Fibroblast of villous mesenchyme (primary cell): ENCODE measurements around the gene AKT2. TPM values are rescaled to one million over a fixed set of nuclear protein-coding genes. Genes with fewer than 3 reads are reported as not detected.

Experiments used
- DNase-seq: peaks from one replicate; pipeline ENCODE4 v3.0.0-alpha.2; 2010; ENCODE audit warnings: low read depth
- H3K4me3 ChIP-seq: 2 replicates; pipeline ENCODE4 v1.5.1; 2011; ENCODE audit warnings: low read depth, mild to moderate bottlenecking, low read length
- total RNA-seq: library from RNA; depleted of rRNA; stranded (reverse); fragments of >200 nt; gene quantifications from 2 replicates; pipeline ENCODE4 v1.2.3, GENCODE V29; 2012
- TF ChIP-seq, protein P1 (sequence below): IDR thresholded peaks from 2 replicates; pipeline ENCODE4 v1.5.1; 2012; ENCODE audit warnings: low read depth, mild to moderate bottlenecking, low read length; ENCODE audit not compliant: insufficient read depth

The AKT2 gene
- total RNA-seq, 1 donor: 142 TPM

GRCh38 chr19:40254714-40255418 is 30.3 kb downstream of the AKT2 start:
- no peak for DNase-seq
- H3K4me3 ChIP-seq: no peak overlapping the region
- TF ChIP-seq, protein P1, sequence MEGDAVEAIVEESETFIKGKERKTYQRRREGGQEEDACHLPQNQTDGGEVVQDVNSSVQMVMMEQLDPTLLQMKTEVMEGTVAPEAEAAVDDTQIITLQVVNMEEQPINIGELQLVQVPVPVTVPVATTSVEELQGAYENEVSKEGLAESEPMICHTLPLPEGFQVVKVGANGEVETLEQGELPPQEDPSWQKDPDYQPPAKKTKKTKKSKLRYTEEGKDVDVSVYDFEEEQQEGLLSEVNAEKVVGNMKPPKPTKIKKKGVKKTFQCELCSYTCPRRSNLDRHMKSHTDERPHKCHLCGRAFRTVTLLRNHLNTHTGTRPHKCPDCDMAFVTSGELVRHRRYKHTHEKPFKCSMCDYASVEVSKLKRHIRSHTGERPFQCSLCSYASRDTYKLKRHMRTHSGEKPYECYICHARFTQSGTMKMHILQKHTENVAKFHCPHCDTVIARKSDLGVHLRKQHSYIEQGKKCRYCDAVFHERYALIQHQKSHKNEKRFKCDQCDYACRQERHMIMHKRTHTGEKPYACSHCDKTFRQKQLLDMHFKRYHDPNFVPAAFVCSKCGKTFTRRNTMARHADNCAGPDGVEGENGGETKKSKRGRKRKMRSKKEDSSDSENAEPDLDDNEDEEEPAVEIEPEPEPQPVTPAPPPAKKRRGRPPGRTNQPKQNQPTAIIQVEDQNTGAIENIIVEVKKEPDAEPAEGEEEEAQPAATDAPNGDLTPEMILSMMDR: no peak

DNA sequence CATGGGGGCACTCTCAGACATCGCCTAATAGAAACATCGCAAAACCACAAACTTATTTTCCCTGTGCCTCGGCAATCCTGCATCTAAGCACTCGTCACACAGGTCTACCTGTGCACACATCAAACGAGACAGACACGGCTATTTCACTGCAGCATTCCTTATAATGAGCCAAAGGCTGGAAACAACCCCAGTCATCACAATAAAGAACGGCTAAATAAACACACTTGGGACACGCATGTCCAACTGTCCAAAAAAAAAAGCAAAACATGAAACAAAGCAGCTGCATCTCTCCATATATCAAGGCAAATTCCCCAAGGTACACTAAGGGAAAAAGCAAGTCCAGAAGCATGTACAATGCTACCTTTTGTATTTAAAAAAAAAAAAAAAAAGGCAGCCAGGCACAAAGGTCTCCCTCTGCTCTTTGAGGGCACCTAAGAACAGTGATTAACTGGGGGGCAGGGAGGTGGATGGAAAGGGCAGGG is 31.5 kb downstream of the AKT2 start:
- DNase-seq: no peak
- H3K4me3 ChIP-seq: no peak overlapping the region
- TF ChIP-seq, protein P1: no peak

DNA sequence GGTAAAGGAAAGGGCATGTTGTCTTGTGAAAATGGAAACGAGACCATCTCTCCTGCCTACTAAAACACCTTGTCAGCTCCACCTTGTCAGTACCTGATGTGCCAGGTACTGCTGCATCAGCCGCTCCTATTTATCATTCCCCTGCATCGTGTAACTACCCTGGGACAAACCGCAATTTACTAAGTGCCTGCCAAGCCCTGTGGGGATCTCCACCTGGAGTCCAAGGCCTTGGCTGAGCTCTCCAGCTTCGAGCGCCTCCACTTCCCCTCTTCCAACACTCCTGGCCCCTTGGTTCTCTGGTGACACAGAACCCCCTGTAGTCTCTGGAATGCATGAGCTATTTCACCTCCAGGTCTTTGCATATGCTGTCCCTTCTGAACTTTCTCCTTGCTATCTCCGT is 32.8 kb downstream of the AKT2 start:
- no peak for DNase-seq
- H3K4me3 ChIP-seq: no peak overlapping the region
- TF ChIP-seq, protein P1: no peak

DNA sequence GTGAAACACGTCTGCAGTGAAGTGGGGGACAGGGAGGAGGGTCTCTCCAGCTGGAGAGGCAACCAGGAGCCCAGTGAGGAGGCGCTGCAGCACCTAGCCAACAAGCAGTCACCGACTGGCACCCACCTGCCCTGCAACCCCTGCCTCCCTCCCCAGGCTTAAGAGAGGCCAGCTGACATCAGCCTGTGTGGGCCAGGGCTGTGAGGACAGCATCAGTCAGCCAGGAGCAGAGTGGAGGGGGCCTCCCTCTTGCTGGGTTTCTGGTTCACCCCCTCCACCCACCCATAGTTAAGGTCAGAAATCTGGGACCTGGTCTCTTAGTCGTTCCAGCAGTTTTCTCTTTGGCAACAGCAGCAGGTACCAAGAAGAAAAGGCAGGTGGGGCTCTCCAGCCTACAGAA is 33.2 kb downstream of the AKT2 start:
- TF ChIP-seq, protein P1: no peak
- no peak for DNase-seq
- no peak overlapping the region for H3K4me3 ChIP-seq

DNA sequence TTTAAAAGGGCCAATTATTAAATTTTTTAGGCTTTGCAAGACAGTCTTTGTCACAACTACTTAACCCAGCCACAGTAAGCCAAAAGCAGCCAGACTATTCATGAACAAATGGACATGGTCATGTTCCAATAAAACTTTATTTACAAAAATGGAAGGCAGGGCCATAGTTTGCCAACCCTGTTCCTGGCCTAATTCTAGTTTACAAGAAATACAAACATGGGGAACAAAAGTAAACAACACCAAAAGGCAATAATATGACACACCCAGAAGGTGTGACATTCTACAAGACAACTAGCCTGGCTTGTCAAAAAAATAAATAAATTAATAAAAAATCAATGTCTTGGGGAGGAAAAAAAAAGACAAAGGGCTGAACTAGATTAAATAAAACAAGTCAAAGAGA is 33.9 kb downstream of the AKT2 start:
- DNase-seq: no peak
- TF ChIP-seq, protein P1: no peak

DNA sequence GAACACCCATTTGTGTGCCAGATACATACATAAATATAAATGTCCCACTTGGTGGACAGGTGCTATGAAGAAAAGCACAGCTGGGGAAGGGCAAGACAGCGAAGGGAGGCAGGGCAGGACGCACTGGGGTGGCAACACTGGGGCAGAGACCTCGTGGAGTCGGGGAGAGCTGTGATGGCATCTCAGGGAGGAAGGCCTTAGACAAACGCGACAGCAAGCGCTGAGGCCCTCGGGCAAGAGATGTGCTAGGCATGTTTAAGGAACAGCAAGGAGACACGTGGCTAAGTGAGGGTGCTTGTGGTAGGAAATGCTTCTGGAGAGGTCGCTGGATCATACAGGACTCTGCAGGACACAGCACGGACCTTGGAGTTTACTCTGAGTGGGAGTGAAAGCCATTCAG is 35.4 kb downstream of the AKT2 start:
- no peak for DNase-seq
- TF ChIP-seq, protein P1: no peak
- H3K4me3 ChIP-seq: no peak overlapping the region

More for the DNA sequence above, 33.9 kb downstream of the AKT2 start:
- no peak overlapping the region for H3K4me3 ChIP-seq

DNA sequence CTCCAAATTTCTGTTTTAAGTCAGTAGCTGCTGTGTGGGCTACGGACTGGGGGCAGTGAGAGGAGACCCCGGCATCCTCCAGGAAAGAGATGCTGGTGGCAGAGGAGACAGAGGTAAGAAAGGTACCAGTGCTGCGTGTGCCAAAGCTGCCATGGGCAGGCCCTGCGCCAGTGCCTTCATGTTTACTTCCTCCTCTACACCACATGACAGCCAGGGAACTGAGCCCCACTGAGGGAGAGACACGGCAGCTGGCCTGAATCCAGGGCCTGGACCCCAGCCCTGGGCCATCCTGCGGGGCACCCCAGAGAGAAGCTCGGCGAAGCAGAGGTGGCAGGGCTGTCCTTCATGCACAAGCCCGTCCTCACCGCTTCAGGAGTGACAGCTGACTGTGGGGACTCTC is 35.9 kb downstream of the AKT2 start:
- TF ChIP-seq, protein P1: no peak
- no peak overlapping the region for H3K4me3 ChIP-seq
- DNase-seq: no peak
